H54 (cell line): Measurements from ENCODE around the gene SUPT7L.
"Not testable (repeated sequence)": the region's sequence is repeated elsewhere in the genome, so short reads cannot be mapped to it uniquely, and the experiment has no call there.

Experiments
- DNase-seq: peaks from one replicate; pipeline ENCODE4 v3.0.0; 2011; ENCODE audit warnings: low spot score, mixed read lengths; ENCODE audit not compliant: insufficient read length
- FAIRE-seq: peaks from 3 replicates; lab custom pipeline; 2011; peaks lifted over from hg19 to GRCh38; lab: Jason Lieb, UNC
- POLR2A ChIP-seq: IDR thresholded peaks from 2 replicates; pipeline ENCODE4 v1.6.1; 2011; ENCODE audit warnings: low read depth, mild to moderate bottlenecking, low read length

The SUPT7L gene

DNA sequence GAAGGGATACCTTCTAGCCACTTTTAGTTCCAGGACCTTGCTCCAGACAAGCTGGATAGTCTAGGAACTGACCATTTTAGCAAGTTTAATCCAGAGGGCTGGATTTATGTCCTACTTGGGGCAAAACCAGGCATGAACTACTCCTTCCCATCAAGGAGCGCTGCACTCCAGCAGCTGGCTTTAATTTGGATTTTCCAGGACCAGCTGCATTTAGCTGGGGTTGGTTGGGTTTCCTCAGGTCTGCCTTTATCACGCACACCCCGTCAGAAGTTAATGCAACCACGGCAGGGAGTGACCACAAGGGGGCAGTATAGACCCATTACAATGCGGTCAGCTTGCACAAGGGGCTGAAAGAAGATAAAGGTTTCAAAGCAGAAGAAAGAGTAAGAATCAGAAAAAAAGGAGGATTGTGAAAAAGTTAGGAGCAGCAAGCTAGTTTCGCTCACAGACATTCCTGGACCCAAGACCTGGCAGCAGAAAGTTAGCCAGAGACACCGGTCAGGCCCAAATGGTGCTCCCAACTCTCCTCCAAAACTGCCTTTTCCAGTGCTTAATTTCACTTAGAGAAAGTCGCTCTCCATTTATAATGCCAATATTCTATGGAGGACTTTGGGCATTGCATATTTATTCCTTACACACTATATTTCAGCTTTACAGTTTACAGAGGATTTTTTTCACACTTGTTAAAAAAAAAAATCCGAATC lies 40.4 kb upstream of the SUPT7L start:
- FAIRE-seq (peak; percentile 11), DNase-seq (no peak)
- TF ChIP-seq POLR2A: no peak

DNA sequence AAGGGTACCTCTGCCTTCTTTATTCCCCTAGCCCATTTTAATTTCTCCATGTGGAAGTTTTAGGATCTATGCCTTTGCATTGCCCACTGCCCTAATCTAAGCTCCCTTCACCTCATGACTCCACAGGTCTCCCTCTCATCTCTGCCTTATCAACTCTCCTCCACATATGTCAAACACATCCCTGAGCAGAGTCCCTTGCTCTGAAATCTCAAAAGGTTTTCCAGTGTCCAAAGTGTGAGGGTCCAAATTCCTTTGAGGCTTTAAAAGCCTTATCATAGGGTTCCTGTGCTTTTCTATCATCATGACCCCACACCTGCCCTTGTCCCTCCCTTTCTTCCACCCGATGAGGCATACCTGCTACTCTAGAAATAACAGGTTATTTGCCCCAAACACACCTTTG lies 38.9 kb upstream of the SUPT7L start:
- no peak for DNase-seq
- TF ChIP-seq POLR2A: no peak
- FAIRE-seq: no peak

DNA sequence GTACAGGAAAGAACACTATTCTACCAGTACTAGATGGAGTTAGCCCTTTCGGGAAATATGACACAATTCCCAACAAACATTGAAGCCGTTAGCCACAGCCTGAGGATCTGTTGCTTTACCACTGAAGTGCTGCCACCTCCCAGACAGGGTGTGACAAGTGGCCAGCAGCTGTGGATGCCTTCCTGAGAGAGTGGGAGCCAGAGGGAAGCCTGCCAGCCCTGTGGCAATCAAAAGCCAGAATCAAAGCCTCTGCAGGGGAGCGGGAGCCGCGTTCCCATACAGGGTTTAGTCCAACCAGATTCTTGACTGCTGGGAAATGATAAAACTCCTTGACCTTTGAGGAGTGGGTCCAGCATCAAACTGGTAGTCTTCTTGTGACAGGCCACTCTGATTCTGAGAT lies 38.3 kb upstream of the SUPT7L start:
- TF ChIP-seq POLR2A: no peak
- no peak for DNase-seq
- no peak for FAIRE-seq

DNA sequence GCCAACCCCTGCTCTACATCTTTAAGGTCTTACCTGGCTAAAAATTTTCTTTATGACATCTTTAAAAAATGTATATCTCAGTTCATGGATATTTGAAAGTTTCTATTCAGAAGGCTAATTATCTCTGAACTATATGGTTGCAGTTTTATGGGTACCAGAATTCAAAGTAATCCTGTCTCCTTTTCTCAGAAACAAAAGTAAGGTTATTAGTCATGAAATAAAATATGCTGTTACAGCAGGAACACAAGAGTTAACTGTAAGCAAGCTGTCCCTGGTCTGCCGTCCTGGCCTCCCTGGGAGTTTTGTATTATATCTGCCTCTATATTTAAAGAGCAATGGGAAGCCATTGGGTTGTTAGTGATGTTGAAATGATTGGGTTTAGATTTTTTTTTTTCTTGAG lies 34.2 kb upstream of the SUPT7L start:
- no peak for FAIRE-seq
- no peak for TF ChIP-seq POLR2A
- no peak for DNase-seq

DNA sequence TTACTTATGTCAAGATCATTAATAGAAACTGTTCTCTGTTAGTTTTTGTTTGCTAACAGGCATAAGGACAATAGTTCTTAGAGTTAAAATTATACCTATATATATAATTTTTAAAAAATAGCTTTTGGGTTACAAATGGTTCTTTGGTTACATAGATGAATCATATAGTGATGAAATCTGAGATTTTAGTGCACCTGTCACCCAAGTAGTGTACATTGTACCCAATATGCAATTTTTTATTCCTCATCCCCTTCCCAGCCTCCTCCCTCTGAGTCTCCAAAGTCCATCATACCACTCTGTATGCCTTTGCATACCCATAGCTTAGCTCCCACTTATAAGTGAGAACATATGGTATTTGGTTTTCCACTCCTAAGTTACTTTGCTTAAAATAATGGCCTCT lies 26.6 kb upstream of the SUPT7L start:
- FAIRE-seq (no peak), DNase-seq (no peak)
- no peak for TF ChIP-seq POLR2A

DNA sequence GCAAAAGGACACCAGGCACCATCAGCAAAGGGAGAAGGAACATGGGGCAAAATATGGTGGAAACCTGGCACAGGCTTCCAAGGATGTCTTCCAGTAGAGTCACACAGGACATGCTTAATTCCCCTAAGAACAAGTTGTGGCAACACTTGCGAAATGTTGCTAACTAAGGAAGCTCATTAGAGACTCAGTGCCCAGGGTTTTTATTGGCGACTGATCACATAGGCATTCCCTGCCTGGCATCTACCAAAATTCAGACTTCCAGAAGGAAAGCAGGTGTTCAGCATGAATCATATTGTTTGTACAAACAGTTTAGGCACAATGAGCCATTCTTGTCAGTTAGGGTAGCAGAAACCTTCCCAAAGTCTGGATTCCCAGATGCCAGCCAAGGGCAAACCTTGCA lies 26.0 kb upstream of the SUPT7L start:
- FAIRE-seq (peak; percentile 92), DNase-seq (no peak)
- TF ChIP-seq POLR2A: no peak

DNA sequence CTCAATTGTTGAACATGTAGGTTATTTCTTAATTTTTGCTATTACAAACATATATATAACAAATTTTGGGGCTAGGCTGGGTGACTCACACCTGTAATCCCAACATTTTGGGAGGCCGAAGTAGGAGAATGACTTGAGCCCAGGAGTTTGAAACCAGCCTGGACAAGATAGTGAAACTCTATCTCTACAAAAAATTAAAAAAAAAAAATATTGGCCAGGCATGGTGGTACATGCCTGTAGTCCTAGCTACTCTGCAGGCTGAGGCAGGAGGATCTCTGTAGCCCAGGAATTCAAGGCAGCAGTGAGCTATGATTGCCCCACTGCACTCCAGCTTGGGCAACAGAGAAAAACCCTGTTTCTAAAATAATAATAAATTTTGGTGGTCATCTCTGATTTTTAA lies 23.8 kb upstream of the SUPT7L start:
- no peak for DNase-seq
- no peak for FAIRE-seq
- no peak for TF ChIP-seq POLR2A

DNA sequence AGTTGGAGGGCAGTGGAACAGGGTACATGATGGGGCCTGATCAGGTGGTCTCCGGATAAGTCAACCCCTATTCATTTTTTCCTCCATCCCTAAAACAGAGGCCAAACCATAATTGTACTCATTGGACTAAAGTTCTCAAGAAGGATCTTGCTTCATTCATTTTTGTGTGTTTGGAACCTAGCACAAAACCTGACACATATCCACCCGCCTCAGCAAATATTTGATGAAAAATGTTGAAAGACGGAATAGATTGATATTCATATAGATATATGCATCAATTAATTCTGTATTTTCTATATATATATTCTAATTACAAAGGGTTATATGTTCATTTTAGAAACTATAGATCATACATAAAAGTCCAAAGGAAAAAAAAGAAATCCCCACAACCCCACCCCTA lies 22.2 kb upstream of the SUPT7L start:
- TF ChIP-seq POLR2A: no peak
- DNase-seq: no peak
- no peak for FAIRE-seq

DNA sequence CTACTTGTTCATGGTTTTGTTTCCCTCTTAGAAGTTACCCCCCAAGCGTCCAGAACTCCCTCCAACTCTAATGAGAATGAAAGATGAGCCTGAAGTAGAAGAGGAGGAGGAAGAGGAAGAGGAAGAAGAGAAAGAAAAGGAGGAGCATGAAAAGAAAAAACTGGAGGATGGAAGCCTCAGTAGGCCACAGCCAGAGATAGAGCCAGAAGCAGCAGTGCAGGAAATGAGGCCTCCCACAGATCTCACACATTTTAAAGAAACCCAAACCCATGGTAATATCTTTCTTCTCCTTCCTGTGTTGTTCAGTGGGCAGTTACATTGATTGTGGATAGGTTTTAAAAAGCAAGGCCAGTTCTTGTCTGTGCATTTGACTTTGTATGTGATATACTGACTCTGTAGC lies 21.6 kb upstream of the SUPT7L start:
- FAIRE-seq, DNase-seq: not testable (repeated sequence)

DNA sequence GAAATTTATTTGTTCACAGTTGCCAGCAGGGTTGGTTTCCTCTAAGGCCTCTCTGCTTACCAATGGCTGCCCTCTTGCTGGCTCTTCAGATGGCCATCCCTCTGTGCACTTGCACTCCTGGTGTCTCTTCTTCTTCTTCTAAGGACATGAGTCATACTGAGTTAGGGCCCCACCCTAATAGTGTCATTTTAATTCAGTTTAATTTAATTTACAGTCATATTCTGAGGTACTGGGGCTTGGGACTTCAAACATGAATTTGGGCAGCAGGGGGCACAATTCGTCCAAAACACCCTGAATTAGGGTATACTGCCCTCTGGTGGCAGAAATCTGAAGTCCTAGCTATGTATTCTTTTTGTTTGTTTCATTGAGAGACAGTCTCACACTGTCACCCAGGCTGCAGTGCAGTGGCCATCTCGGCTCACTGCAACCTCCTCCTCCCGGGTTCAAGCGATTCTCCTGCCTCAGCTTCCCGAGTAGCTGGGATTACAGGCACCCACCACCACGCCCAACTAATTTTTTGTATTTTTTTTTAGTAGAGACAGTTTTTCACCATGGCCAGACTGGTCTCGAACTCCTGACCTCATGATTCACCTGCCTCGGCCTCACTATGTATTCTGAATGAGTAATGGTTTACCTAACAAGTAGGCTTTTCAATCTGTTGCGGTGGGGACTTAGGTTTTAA lies 20.1 kb upstream of the SUPT7L start:
- no peak for TF ChIP-seq POLR2A
- FAIRE-seq (peak; percentile 70), DNase-seq (peak; percentile 22)

DNA sequence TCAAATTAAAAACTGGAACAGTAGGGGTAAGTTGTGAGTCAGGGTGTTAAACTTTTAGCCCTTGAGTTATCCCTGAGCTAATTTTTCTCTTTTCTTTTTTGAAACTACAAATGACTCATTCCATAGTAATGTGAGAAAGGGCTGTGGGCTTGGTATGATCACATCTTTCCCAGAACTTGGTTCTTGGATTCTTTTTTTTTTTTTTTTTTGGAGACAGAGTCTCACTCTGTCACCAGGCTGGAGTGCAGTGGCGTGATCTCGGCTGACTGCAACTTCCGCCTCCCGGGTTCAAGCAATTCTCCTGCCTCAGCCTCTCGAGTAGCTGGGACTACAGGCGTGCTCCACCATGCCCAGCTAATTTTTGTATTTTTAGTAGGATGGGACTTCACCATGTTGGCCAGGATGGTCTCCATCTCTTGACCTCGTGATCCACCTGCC lies 18.9 kb upstream of the SUPT7L start:
- FAIRE-seq (peak; percentile 64), DNase-seq (peak; percentile 55)

DNA sequence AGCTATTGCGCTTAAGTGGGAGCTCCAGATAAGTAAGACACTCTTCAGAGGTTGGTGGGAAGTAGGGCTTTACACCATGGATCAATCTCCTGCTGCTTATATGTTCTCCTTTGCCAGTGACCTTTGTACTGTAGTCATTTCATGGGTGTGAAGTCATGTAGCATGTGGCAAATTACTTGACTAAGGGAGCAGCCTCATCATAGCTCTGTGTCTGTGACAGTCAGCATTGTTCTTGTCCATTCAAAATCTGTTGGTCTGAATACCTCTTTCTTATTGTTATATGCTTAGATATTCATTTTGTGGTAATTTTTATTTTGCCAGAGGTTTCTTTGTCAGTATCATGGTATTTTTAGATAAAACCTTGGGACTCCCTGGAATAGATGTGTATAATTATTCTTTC lies 18.4 kb upstream of the SUPT7L start:
- peak; percentile 33 for FAIRE-seq
- no peak for DNase-seq

DNA sequence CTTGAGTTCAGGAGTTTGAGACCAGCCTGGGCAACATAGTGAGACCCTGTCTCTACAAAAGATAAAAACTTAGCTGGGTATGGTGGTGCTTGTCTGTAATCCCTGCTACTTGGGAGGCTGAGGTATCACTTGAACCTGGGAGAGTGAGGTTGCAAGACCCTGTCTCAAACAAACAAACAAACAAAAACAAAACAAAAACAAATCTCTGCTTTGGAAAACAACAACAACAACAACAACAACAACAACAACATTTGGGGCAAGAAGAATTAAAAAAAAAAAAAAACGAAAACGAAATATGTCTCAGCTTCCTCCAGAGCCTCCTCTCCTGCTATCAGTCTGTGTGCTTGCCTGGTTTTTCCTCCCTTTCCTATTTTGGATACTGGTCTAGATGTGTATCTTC lies 17.2 kb upstream of the SUPT7L start:
- no peak for TF ChIP-seq POLR2A
- DNase-seq (no peak), FAIRE-seq (no peak)

More for the DNA sequence above, 18.4 kb upstream of the SUPT7L start:
- TF ChIP-seq POLR2A: no peak

DNA sequence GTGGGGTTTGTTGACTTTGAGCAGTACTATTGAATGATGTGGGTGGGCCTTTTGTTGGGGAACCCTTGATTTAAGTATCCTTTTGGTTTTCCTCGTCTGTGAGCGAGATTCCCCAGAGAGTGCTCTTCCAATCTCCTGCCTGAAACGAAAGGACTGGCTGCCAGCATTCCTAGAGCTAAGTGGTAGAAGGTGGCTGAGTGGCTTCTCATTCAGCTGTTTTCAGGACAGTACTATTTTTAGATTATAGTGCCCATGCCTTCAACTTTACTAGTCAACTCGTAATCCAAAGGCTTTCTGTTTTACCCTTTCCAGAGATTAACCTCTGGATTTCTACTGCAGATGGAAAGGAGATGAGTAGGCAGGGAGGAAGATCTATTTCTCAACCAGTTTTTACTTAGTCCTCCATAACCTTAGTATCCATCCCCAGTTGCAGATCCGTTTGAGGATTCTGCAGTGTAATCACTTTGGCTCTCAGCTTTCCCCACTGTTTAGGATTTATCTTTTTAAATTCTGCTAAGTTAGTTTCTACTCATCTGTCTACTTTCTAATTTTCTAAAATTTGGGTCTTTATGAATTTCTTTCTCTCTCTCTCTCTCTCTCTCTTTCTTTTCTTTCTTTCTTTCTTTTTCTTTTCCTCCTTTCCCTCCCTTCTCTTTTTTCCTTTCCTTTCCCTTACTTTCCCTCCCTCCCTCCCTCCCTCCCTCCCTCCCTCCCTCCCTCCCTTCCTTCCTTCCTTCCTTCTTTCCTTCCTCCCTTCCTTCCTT lies 9.5 kb upstream of the SUPT7L start:
- no peak for FAIRE-seq
- no peak for DNase-seq
- TF ChIP-seq POLR2A: no peak
